HCT116 (cell line): ENCODE measurements around the gene LRBA. TPM values are rescaled to one million over a fixed set of nuclear protein-coding genes. Genes with fewer than 3 reads are reported as not detected.

ENCODE experiments used
- ATAC-seq: fragments of 200-7000 bp; cut with Tn5 transposase; 2 replicates; pipeline ENCODE4 v1.9.1; 2020; ENCODE audit warnings: mild to moderate bottlenecking, moderate library complexity
- BruUV-seq: library from RNA; stranded (reverse); fragments of 400-500 nt; replicated peaks from 2 replicates; lab custom pipeline; 2021; lab: Mats Ljungman, UMichigan
- CTCF ChIA-PET: fragments of 300-600 bp; sonication (Branson Sonifier 250); formaldehyde crosslinking; loops from one replicate; lab custom pipeline; 2021; ENCODE audit warnings: antibody characterized with exemption; lab: Charles Lee
- POLR2A ChIA-PET: fragments of 300-600, 350-600 bp; sonication (Branson Sonifier 250); formaldehyde crosslinking; loops from one replicate; lab custom pipeline; 2021; ENCODE audit warnings: antibody characterized with exemption; lab: Charles Lee
- RAD21 ChIA-PET, 2 experiments: fragments of 300-600 bp; sonication (Branson Sonifier 250); formaldehyde crosslinking; loops; one replicate each; lab custom pipeline; 2023; ENCODE audit warnings: low total read pairs in 2 of 2; ENCODE audit not compliant: uncharacterized antibody in 2 of 2, unreplicated experiment in 2 of 2, low non-redundant PET in 1 of 2; lab: Charles Lee
- DNase-seq: peaks from one replicate; pipeline ENCODE4 v3.0.0-alpha.2; 2010; ENCODE audit warnings: low read depth, low spot score
- H2AFZ ChIP-seq: fragments of 200-600 bp; shearing (Covaris generic), sonication (generic); 2 replicates; pipeline ENCODE4 v1.6.1; 2017; ENCODE audit warnings: low read depth, mixed run types, mixed read lengths, antibody characterized with exemption, low read length; ENCODE audit not compliant: poor library complexity, severe bottlenecking
- H3K27ac ChIP-seq: 2 replicates; pipeline ENCODE4 v1.5.1; 2012; ENCODE audit warnings: low read depth, low read length
- H3K27me3 ChIP-seq: fragments of 200-600 bp; sonication (generic); 2 replicates; pipeline ENCODE4 v1.6.1; 2016; ENCODE audit warnings: mixed run types, low read length, mixed read lengths; ENCODE audit not compliant: insufficient read depth
- H3K36me3 ChIP-seq, 2 experiments: fragments of 200-500 bp in 1 of 2; fragments of 200-600 bp in 1 of 2; sonication (Bioruptor generic) in 1 of 2; sonication (generic) in 1 of 2; 2 replicates each; pipeline versions ENCODE4 v1.5.1 to v1.6.1; 2014 to 2016; ENCODE audit warnings: low read length in 2 of 2, inconsistent platforms in 1 of 2, mixed read lengths in 1 of 2, mixed run types in 1 of 2; ENCODE audit not compliant: insufficient read depth in 2 of 2, control insufficient read depth in 1 of 2
- H3K4me1 ChIP-seq, 2 experiments: fragments of 200-600 bp in 1 of 2; sonication (generic) in 1 of 2; 2 replicates each; pipeline versions ENCODE4 v1.5.1 to v1.6.1; 2012 to 2017; ENCODE audit warnings: low read length in 2 of 2, inconsistent platforms in 1 of 2, mild to moderate bottlenecking in 1 of 2, mixed read lengths in 1 of 2, mixed run types in 1 of 2, moderate library complexity in 1 of 2; ENCODE audit not compliant: insufficient read depth in 2 of 2, control insufficient read depth in 1 of 2
- H3K4me2 ChIP-seq: fragments of 200-600 bp; sonication (generic); 2 replicates; pipeline ENCODE4 v1.6.1; 2017; ENCODE audit warnings: mixed run types, low read length, mixed read lengths
- H3K4me3 ChIP-seq, 2 experiments: fragments of 200-600 bp in 1 of 2; sonication (generic) in 1 of 2; replicated peaks in 1 of 2; 2 replicates each; pipeline ENCODE4 v1.5.1; 2011 to 2016; ENCODE audit warnings: low read length in 2 of 2, control low read depth in 1 of 2, low read depth in 1 of 2, mild to moderate bottlenecking in 1 of 2, mixed read lengths in 1 of 2, mixed run types in 1 of 2
- H3K79me2 ChIP-seq: fragments of 200-600 bp; sonication (generic); 2 replicates; pipeline ENCODE4 v1.6.1; 2017; ENCODE audit warnings: mild to moderate bottlenecking, mixed run types, low read length, moderate library complexity, mixed read lengths; ENCODE audit not compliant: insufficient read depth
- H3K9ac ChIP-seq: fragments of 200-600 bp; sonication (generic); 2 replicates; pipeline ENCODE4 v1.6.1; 2016; ENCODE audit warnings: low read length, mixed read lengths
- H3K9me2 ChIP-seq: fragments of 200-600 bp; sonication (generic), shearing (Covaris generic); 2 replicates; pipeline ENCODE4 v1.6.1; 2017; ENCODE audit warnings: mixed run types, mild to moderate bottlenecking, moderate library complexity; ENCODE audit not compliant: insufficient read depth
- H3K9me3 ChIP-seq, 2 experiments: fragments of 200-500 bp in 1 of 2; fragments of 200-600 bp in 1 of 2; sonication (Bioruptor generic) in 1 of 2; sonication (generic) in 1 of 2; 2 replicates each; pipeline ENCODE4 v1.6.1; 2014 to 2017; ENCODE audit warnings: low read length in 2 of 2, mixed read lengths in 2 of 2, inconsistent platforms in 1 of 2, low read depth in 1 of 2, mild to moderate bottlenecking in 1 of 2, mixed run types in 1 of 2, moderate library complexity in 1 of 2; ENCODE audit not compliant: control insufficient read depth in 1 of 2, insufficient read depth in 1 of 2
- H4K20me1 ChIP-seq: fragments of 200-600 bp; sonication (generic), shearing (Covaris generic); 2 replicates; pipeline ENCODE4 v1.6.1; 2017; ENCODE audit warnings: mixed run types, mild to moderate bottlenecking, moderate library complexity; ENCODE audit not compliant: insufficient read depth
- CEBPB ChIP-seq: IDR thresholded peaks from 2 replicates; pipeline ENCODE4 v1.6.1; 2012; ENCODE audit warnings: low read depth
- EGR1 ChIP-seq: IDR thresholded peaks from 2 replicates; pipeline ENCODE4 v1.6.1; 2012; ENCODE audit warnings: low read depth
- ELF1 ChIP-seq: IDR thresholded peaks from 2 replicates; pipeline ENCODE4 v1.6.1; 2012; ENCODE audit warnings: low read depth, borderline replicate concordance
- EZH2phosphoT487 ChIP-seq: fragments of 200-600 bp; IDR thresholded peaks from 2 replicates; pipeline ENCODE4 v1.6.1; 2018; ENCODE audit warnings: antibody characterized with exemption, borderline replicate concordance
- JUND ChIP-seq: IDR thresholded peaks from 2 replicates; pipeline ENCODE4 v1.6.1; 2012
- POLR2A ChIP-seq: IDR thresholded peaks from 2 replicates; pipeline ENCODE4 v1.7.0; 2011; ENCODE audit warnings: borderline replicate concordance; ENCODE audit not compliant: insufficient read depth, insufficient read length; ENCODE audit errors: extremely low read depth
- SIN3A ChIP-seq: IDR thresholded peaks from 2 replicates; pipeline ENCODE4 v1.6.1; 2012; ENCODE audit warnings: low read depth
- TCF7L2 ChIP-seq: IDR thresholded peaks from 2 replicates; pipeline ENCODE4 v1.7.0; 2011; ENCODE audit warnings: borderline replicate concordance, inconsistent platforms; ENCODE audit not compliant: insufficient read depth, insufficient read length; ENCODE audit errors: extremely low read depth
- YY1 ChIP-seq: IDR thresholded peaks from 2 replicates; pipeline ENCODE4 v1.6.1; 2011; ENCODE audit warnings: low read length, low read depth, moderate library complexity, mild to moderate bottlenecking; ENCODE audit not compliant: insufficient replicate concordance; ENCODE audit errors: extremely low read depth
- intact Hi-C: fragments of 100-400 bp; cut with micrococcal nuclease; formaldehyde crosslinking; loops from 2 replicates; pipeline ENCODE4 v1.10.0; 2022
- total RNA-seq: library from RNA; stranded (reverse); gene quantifications from one replicate; pipeline ENCODE4 v1.2.1, GENCODE V29; 2021; ENCODE audit not compliant: unreplicated experiment
- TF ChIP-seq, protein P1 (sequence below), 3 experiments: fragments of 200-600 bp in 1 of 3; sonication (generic) in 1 of 3; IDR thresholded peaks in 2 of 3; conservative IDR thresholded peaks in 1 of 3; 2 replicates each; pipeline ENCODE4 v1.5.1; 2012 to 2017; ENCODE audit warnings: low read depth in 2 of 3, low read length in 2 of 3, antibody characterized with exemption in 1 of 3, borderline replicate concordance in 1 of 3, control low read depth in 1 of 3, mild to moderate bottlenecking in 1 of 3, mixed read lengths in 1 of 3, mixed run types in 1 of 3, moderate library complexity in 1 of 3; ENCODE audit not compliant: insufficient read depth in 1 of 3
- TF ChIP-seq, protein P2 (sequence below): IDR thresholded peaks from 2 replicates; pipeline ENCODE4 v1.6.1; 2012
- TF ChIP-seq, protein P3 (sequence below): IDR thresholded peaks from 2 replicates; pipeline ENCODE4 v1.6.1; 2012

LRBA gene
- total RNA-seq, 1 experiment from 2014 or later: 79.8 TPM

DNA sequence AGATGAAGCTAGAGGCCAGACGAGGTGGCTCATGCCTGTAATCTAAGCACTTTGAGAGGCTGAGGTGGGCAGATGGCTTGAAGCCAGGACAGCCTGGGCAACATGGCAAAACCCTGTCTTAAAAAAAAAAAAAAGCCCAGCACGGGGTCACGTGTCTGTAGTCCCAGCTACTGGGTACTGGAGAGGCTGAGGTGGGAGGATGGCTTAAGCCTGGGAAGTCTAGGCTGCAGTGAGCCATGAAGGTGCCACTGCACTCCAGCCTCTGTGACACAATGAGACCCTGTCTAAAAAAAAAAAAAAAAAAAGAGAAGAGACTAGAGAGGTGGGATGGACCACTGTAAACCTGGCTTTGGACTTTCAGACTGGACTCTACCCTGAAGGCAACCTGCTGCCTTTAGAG is 10.7 kb upstream of the LRBA start:
- ChIA-PET CTCF (no interaction called here), RAD21 (no interaction called here), POLR2A (no interaction called here)
- H3K4me1 ChIP-seq: peaks cover 0 to 4% of the 10 kb centered on the region in 2 experiments; a peak in 1 of 4 replicates
- no peak overlapping the region for H3K4me2 ChIP-seq
- H3K9ac ChIP-seq: no peak overlapping the region
- no peaks in the 10 kb centered on the region for H3K79me2 ChIP-seq
- no peak overlapping the region for H3K27ac ChIP-seq
- no peak for ATAC-seq
- H4K20me1 ChIP-seq: no peaks in the 10 kb centered on the region
- no peaks in the 10 kb centered on the region for H3K27me3 ChIP-seq
- no peaks in the 10 kb centered on the region for H3K9me2 ChIP-seq
- H3K36me3 ChIP-seq: no peaks in the 10 kb centered on the region
- TF ChIP-seq, protein P1, sequence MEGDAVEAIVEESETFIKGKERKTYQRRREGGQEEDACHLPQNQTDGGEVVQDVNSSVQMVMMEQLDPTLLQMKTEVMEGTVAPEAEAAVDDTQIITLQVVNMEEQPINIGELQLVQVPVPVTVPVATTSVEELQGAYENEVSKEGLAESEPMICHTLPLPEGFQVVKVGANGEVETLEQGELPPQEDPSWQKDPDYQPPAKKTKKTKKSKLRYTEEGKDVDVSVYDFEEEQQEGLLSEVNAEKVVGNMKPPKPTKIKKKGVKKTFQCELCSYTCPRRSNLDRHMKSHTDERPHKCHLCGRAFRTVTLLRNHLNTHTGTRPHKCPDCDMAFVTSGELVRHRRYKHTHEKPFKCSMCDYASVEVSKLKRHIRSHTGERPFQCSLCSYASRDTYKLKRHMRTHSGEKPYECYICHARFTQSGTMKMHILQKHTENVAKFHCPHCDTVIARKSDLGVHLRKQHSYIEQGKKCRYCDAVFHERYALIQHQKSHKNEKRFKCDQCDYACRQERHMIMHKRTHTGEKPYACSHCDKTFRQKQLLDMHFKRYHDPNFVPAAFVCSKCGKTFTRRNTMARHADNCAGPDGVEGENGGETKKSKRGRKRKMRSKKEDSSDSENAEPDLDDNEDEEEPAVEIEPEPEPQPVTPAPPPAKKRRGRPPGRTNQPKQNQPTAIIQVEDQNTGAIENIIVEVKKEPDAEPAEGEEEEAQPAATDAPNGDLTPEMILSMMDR (IDR thresholded peaks at IDR 0.05 in 2 of 3, conservative IDR thresholded peaks at IDR 0.05 in 1 of 3; ENCODE audit: borderline replicate concordance in 1 of 3, insufficient read depth in 1 of 3, low read depth in 2 of 3, low read length in 2 of 3): no peak
- TF ChIP-seq EZH2phosphoT487 (no peak), ELF1 (no peak), POLR2A (no peak), CEBPB (no peak), JUND (no peak), TCF7L2 (no peak), SIN3A (no peak), EGR1 (no peak), YY1 (no peak)
- TF ChIP-seq, protein P2, sequence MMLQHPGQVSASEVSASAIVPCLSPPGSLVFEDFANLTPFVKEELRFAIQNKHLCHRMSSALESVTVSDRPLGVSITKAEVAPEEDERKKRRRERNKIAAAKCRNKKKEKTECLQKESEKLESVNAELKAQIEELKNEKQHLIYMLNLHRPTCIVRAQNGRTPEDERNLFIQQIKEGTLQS: no peak
- TF ChIP-seq, protein P3, sequence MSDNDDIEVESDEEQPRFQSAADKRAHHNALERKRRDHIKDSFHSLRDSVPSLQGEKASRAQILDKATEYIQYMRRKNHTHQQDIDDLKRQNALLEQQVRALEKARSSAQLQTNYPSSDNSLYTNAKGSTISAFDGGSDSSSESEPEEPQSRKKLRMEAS: no peak
- TF ChIP-seq, all 23 proteins: peak for 0
- DNase-seq: no peak
- intact Hi-C loops: no loop called here
- Histone ChIP-seq H3K4me3 (no peak overlapping the region), H3K9me3 (no peaks in the 10 kb centered on the region), H2AFZ (no peak overlapping the region)
- no TSS peak for BruUV-seq
